ENCODE measurements around the gene C11orf42. TPM values are rescaled to one million over a fixed set of nuclear protein-coding genes. Genes with fewer than 3 reads are reported as not detected.
A peak's percentile ranks its signal among the peaks of the same experiment; 100 is the strongest.

The C11orf42 gene
- total RNA-seq, 4 donors from 2014 or later: not detected

DNA sequence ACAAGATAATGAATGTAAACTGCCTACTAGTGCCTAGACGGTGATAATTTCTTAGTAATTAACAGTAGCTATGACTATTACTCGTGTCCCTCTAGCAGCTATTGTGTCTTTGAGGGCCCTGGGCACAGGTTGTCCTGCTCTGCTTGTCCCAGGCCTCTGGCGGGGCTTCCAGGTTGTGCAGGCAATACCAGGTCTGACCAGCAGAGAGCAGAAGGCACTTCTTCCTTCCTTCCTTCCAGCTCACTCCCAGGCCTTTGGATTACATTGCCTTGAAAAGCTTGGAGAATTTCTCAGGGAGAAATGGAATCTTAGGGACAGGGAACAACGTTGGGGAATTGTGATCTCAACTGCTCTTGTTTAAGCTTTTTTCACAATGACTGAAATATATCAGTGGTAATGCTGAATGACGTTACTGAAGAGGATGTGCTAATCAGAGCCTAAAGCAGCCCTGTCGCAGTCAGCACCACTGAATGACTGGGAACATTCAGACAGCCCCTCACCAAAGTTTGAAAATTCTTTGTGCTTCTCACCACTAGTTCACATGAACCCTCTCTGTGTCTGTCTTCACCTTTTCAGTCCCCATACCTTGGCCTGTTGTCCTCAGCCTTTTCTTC lies 45.9 kb downstream of the C11orf42 start:
- H3K27me3 ChIP-seq: peaks cover 0 to 7% of the 10 kb centered on the region in 2 donors
- H3K9me3 ChIP-seq: no peaks in the 10 kb centered on the region
- no peak overlapping the region for H3K4me3 ChIP-seq
- TF ChIP-seq, protein P1, sequence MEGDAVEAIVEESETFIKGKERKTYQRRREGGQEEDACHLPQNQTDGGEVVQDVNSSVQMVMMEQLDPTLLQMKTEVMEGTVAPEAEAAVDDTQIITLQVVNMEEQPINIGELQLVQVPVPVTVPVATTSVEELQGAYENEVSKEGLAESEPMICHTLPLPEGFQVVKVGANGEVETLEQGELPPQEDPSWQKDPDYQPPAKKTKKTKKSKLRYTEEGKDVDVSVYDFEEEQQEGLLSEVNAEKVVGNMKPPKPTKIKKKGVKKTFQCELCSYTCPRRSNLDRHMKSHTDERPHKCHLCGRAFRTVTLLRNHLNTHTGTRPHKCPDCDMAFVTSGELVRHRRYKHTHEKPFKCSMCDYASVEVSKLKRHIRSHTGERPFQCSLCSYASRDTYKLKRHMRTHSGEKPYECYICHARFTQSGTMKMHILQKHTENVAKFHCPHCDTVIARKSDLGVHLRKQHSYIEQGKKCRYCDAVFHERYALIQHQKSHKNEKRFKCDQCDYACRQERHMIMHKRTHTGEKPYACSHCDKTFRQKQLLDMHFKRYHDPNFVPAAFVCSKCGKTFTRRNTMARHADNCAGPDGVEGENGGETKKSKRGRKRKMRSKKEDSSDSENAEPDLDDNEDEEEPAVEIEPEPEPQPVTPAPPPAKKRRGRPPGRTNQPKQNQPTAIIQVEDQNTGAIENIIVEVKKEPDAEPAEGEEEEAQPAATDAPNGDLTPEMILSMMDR (IDR thresholded peaks at IDR 0.05): peak; percentile 60 to 93 (median 84)
- no peak for TF ChIP-seq EP300 (IDR thresholded peaks at IDR 0.05)
- peak overlapping the region in 3 of 4 donors; percentile 13 to 65 (median 25) for H3K27ac ChIP-seq
- no peaks in the 10 kb centered on the region for H3K36me3 ChIP-seq
- 38 to 49% methylated on average over 6 of the region's 6 CpGs for WGBS, 2 donors
- peak; percentile 47 to 62 for DNase-seq (ENCODE audit: low spot score in 2 of 2)
- peaks cover 0 to 12% (median 0%) of the 10 kb centered on the region in 4 donors for H3K4me1 ChIP-seq

DNA sequence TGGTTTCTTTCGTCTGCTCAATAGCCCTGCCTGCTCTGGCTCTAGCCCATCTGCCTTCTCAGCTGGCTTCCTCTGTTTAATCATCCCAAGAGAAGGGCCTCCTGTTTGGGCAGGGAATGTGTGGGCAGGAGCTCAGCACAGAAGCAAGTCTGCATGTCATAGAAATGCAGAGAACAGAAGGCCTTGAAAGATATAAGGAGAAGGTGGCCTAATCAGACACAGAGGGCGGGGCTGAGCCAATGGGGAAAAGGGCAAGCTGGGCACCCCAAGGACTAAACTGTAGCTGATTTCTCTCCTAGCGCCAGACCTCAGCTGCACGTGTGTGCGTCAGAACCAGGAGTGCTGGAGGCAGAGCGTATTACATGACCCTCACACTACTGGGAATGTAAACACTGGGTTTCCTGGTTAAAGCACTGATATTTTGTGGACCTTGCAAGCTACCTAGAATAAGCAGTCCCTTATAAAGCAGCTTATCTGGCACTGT lies 46.7 kb downstream of the C11orf42 start:
- Histone ChIP-seq H3K4me1 (peaks cover 0 to 12% (median 0%) of the 10 kb centered on the region in 4 donors), H3K27ac (peak overlapping the region in 2 of 4 donors; percentile 13 to 65), H3K9me3 (no peaks in the 10 kb centered on the region), H3K27me3 (peaks cover 0 to 9% of the 10 kb centered on the region in 2 donors), H3K4me3 (no peak overlapping the region), H3K36me3 (no peaks in the 10 kb centered on the region)
- DNase-seq (ENCODE audit: low spot score in 2 of 2): no peak
- WGBS, 2 donors: 75% methylated on average over 6 of the region's 6 CpGs
- TF ChIP-seq, protein P1 (IDR thresholded peaks at IDR 0.05): no peak
- TF ChIP-seq EP300 (IDR thresholded peaks at IDR 0.05) (no peak), POLR2A (IDR thresholded peaks at IDR 0.05) (no peak)

DNA sequence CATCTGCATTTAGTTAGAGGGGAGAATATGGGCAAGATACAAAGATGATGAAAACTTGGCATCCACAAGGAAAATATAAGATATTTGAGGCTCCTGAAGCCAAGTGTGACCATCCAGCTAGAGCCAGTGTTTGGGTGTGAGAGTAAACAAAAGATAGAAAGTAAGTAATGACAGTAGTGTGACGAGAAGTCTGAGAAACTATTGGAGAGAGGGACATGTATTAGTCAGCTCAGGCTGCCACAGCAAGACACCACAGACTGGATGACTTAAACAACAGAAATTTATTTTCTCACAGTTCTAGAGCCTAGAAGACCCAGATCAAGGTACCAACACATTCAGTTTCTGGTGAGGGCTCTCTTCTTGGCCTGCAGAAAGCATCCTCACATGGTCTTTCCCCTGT lies 47.8 kb downstream of the C11orf42 start:
- WGBS, 2 donors: 84 to 95% methylated on average over 1 of the region's 1 CpG
- TF ChIP-seq EP300 (IDR thresholded peaks at IDR 0.05) (no peak), POLR2A (IDR thresholded peaks at IDR 0.05) (no peak)
- TF ChIP-seq, protein P1 (IDR thresholded peaks at IDR 0.05): no peak
- Histone ChIP-seq H3K4me3 (no peak overlapping the region), H3K27me3 (peaks cover 0 to 20% of the 10 kb centered on the region in 2 donors), H3K9me3 (no peaks in the 10 kb centered on the region), H3K36me3 (no peaks in the 10 kb centered on the region), H3K27ac (no peak overlapping the region), H3K4me1 (peaks cover 0 to 12% (median under 1%) of the 10 kb centered on the region in 4 donors)
- no peak for DNase-seq (ENCODE audit: low spot score in 2 of 2)

DNA sequence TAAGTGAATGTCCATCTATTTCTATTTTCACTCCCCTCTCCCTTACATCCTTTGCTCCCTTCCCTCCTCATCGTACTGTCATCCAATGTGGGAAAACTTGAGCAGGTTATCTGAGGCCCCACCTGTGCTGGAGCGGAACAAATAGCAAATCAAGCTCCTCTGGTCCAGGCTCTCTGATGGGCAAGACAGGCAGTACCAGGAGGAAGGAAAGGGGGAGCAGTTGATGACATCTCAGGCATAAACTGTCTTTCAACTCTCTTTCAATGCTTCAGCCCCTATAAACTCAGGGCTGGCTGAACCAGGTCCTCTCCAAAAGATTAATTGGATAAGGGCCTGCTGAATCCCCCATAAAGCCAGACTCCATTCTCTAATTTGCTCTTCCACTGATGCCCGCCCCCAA lies 52.8 kb downstream of the C11orf42 start:
- no peak for DNase-seq (ENCODE audit: low spot score in 2 of 2)
- Histone ChIP-seq H3K27ac (no peak overlapping the region), H3K27me3 (peaks cover 0 to 58% of the 10 kb centered on the region in 2 donors), H3K9me3 (no peaks in the 10 kb centered on the region), H3K4me1 (peaks cover 0 to 19% (median 17%) of the 10 kb centered on the region in 4 donors), H3K4me3 (no peak overlapping the region), H3K36me3 (no peaks in the 10 kb centered on the region)
- TF ChIP-seq EP300 (IDR thresholded peaks at IDR 0.05) (no peak), POLR2A (IDR thresholded peaks at IDR 0.05) (no peak)
- TF ChIP-seq, protein P1 (IDR thresholded peaks at IDR 0.05): no peak
- WGBS, 2 donors: 81 to 82% methylated on average over 3 of the region's 3 CpGs

DNA sequence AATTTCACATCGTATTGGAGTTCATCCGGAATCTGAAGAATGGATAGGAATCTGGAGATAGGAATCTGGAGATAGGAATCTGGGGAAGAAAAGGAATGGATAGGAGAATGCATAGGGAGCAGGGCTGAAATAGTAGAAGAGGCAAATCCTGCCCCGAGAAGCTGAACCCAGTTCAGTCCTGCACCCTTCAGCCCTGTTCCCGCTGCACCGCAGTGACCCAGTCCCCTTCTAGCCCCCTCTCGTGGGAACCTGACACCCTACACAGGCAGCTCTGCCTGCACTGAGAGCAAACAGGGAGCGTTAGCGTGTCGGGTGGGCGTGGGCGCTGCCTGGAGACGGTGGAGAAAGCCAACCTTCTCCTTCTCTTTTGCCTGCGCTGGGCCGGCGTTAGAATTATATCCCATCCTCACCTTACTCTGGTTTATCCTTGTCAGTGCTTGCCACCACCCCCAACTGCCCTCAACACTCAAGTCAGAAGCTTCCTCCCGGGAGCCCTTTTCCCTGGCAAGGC lies 53.3 kb downstream of the C11orf42 start:
- Histone ChIP-seq H3K4me3 (peak overlapping the region; percentile 26 to 53 (median 42)), H3K36me3 (no peaks in the 10 kb centered on the region), H3K27me3 (peaks cover 0 to 58% of the 10 kb centered on the region in 2 donors), H3K4me1 (peaks cover 0 to 19% (median 17%) of the 10 kb centered on the region in 4 donors), H3K9me3 (no peaks in the 10 kb centered on the region), H3K27ac (no peak overlapping the region)
- WGBS, 2 donors: 5 to 6% methylated on average over 16 of the region's 16 CpGs
- TF ChIP-seq, protein P1 (IDR thresholded peaks at IDR 0.05): no peak
- TF ChIP-seq EP300 (IDR thresholded peaks at IDR 0.05) (no peak), POLR2A (IDR thresholded peaks at IDR 0.05) (no peak)
- no peak for DNase-seq (ENCODE audit: low spot score in 2 of 2)

Measured in tibial nerve (tissue), 4 donors.